Stimulated activated naive CD8-positive, alpha-beta T cell treated with anti-CD3 and anti-CD28 coated beads, Interleukin-15, Interleukin-2, amounts not matched to agents 100 ng/mL and 50 ng/mL, for 24 hours (primary cell): ENCODE measurements around the gene WDFY3.
"Not testable (repeated sequence)": the region's sequence is repeated elsewhere in the genome, so short reads cannot be mapped to it uniquely, and the experiment has no call there.

Experiments
- H3K27ac Mint-ChIP-seq: one replicate; pipeline ENCODE4 v1.8.0; 2021; ENCODE audit warnings: mild to moderate bottlenecking, mixed read lengths
- H3K27me3 Mint-ChIP-seq: one replicate; pipeline ENCODE4 v1.8.0; 2021; ENCODE audit warnings: mixed read lengths
- H3K36me3 Mint-ChIP-seq: one replicate; pipeline ENCODE4 v1.8.0; 2021; ENCODE audit warnings: low read depth, mixed read lengths
- H3K4me1 Mint-ChIP-seq: one replicate; pipeline ENCODE4 v1.8.0; 2021; ENCODE audit warnings: low read depth, mixed read lengths
- H3K4me3 Mint-ChIP-seq: one replicate; pipeline ENCODE4 v1.8.0; 2021; ENCODE audit warnings: mild to moderate bottlenecking, mixed read lengths
- H3K9me3 Mint-ChIP-seq: one replicate; pipeline ENCODE4 v1.8.0; 2021; ENCODE audit warnings: mixed read lengths

Gene WDFY3

GRCh38 chr4:84826681-84827080, 139.8 kb downstream of the WDFY3 start:
- no peaks in the 10 kb centered on the region for H3K27me3 Mint-ChIP-seq
- H3K9me3 Mint-ChIP-seq = no peaks in the 10 kb centered on the region
- H3K4me3 Mint-ChIP-seq = no peak overlapping the region
- H3K36me3 Mint-ChIP-seq = no peaks in the 10 kb centered on the region
- H3K4me1 Mint-ChIP-seq = no peaks in the 10 kb centered on the region
- no peak overlapping the region for H3K27ac Mint-ChIP-seq

GRCh38 chr4:84825701-84826341, 140.7 kb downstream of the WDFY3 start:
- Mint-ChIP-seq H3K4me3 (no peak overlapping the region), H3K27ac (no peak overlapping the region), H3K4me1 (no peaks in the 10 kb centered on the region), H3K27me3 (no peaks in the 10 kb centered on the region), H3K36me3 (no peaks in the 10 kb centered on the region), H3K9me3 (no peaks in the 10 kb centered on the region)

GRCh38 chr4:84821064-84821463, 145.4 kb downstream of the WDFY3 start:
- no peaks in the 10 kb centered on the region for H3K9me3 Mint-ChIP-seq
- no peaks in the 10 kb centered on the region for H3K4me1 Mint-ChIP-seq
- H3K27ac Mint-ChIP-seq = no peak overlapping the region
- no peaks in the 10 kb centered on the region for H3K27me3 Mint-ChIP-seq
- H3K36me3 Mint-ChIP-seq = no peaks in the 10 kb centered on the region
- H3K4me3 Mint-ChIP-seq = no peak overlapping the region

GRCh38 chr4:84814094-84814750, 152.3 kb downstream of the WDFY3 start:
- Mint-ChIP-seq H3K4me3 (no peak overlapping the region), H3K27ac (no peak overlapping the region), H3K9me3 (no peaks in the 10 kb centered on the region), H3K36me3 (no peaks in the 10 kb centered on the region), H3K4me1 (no peaks in the 10 kb centered on the region), H3K27me3 (no peaks in the 10 kb centered on the region)

GRCh38 chr4:84809946-84810345, 156.5 kb downstream of the WDFY3 start:
- no peaks in the 10 kb centered on the region for H3K9me3 Mint-ChIP-seq
- no peaks in the 10 kb centered on the region for H3K27me3 Mint-ChIP-seq
- no peak overlapping the region for H3K4me3 Mint-ChIP-seq
- H3K36me3 Mint-ChIP-seq = no peaks in the 10 kb centered on the region
- no peak overlapping the region for H3K27ac Mint-ChIP-seq
- H3K4me1 Mint-ChIP-seq = no peaks in the 10 kb centered on the region

- no peaks in the 10 kb centered on the region for H3K27me3 Mint-ChIP-seq
- no peaks in the 10 kb centered on the region for H3K4me1 Mint-ChIP-seq
- no peak overlapping the region for H3K4me3 Mint-ChIP-seq
- H3K9me3 Mint-ChIP-seq = no peaks in the 10 kb centered on the region
- H3K36me3 Mint-ChIP-seq = no peaks in the 10 kb centered on the region
- H3K27ac Mint-ChIP-seq = no peak overlapping the region
Observed at GRCh38 chr4:84808332-84808731, 158.2 kb downstream of the WDFY3 start.

- not testable (repeated sequence) for H3K27ac Mint-ChIP-seq, H3K36me3 Mint-ChIP-seq, H3K9me3 Mint-ChIP-seq, H3K27me3 Mint-ChIP-seq, H3K4me1 Mint-ChIP-seq, H3K4me3 Mint-ChIP-seq
Observed at GRCh38 chr4:84806541-84806940, 159.9 kb downstream of the WDFY3 start.

GRCh38 chr4:84804136-84804535, 162.4 kb downstream of the WDFY3 start:
- H3K4me1 Mint-ChIP-seq = no peaks in the 10 kb centered on the region
- no peak overlapping the region for H3K27ac Mint-ChIP-seq
- no peaks in the 10 kb centered on the region for H3K9me3 Mint-ChIP-seq
- no peak overlapping the region for H3K4me3 Mint-ChIP-seq
- H3K27me3 Mint-ChIP-seq = no peaks in the 10 kb centered on the region
- H3K36me3 Mint-ChIP-seq = no peaks in the 10 kb centered on the region

GRCh38 chr4:84803720-84804119, 162.8 kb downstream of the WDFY3 start:
- H3K27ac Mint-ChIP-seq = no peak overlapping the region
- H3K36me3 Mint-ChIP-seq = no peaks in the 10 kb centered on the region

GRCh38 chr4:84803116-84803515, 163.4 kb downstream of the WDFY3 start:
- Mint-ChIP-seq H3K27me3 (no peaks in the 10 kb centered on the region), H3K27ac (no peak overlapping the region), H3K36me3 (no peaks in the 10 kb centered on the region), H3K9me3 (no peaks in the 10 kb centered on the region), H3K4me1 (no peaks in the 10 kb centered on the region), H3K4me3 (no peak overlapping the region)

More at GRCh38 chr4:84803720-84804119, 162.8 kb downstream of the WDFY3 start:
- Mint-ChIP-seq H3K4me1 (no peaks in the 10 kb centered on the region), H3K9me3 (no peaks in the 10 kb centered on the region), H3K4me3 (no peak overlapping the region), H3K27me3 (no peaks in the 10 kb centered on the region)

GRCh38 chr4:84800256-84800655, 166.2 kb downstream of the WDFY3 start:
- Mint-ChIP-seq H3K27me3 (no peaks in the 10 kb centered on the region), H3K4me3 (no peak overlapping the region), H3K9me3 (peaks cover 3% of the 10 kb centered on the region), H3K27ac (no peak overlapping the region), H3K36me3 (no peaks in the 10 kb centered on the region), H3K4me1 (no peaks in the 10 kb centered on the region)

GRCh38 chr4:84799318-84799717, 167.2 kb downstream of the WDFY3 start:
- no peaks in the 10 kb centered on the region for H3K27me3 Mint-ChIP-seq
- no peak overlapping the region for H3K4me3 Mint-ChIP-seq
- no peak overlapping the region for H3K27ac Mint-ChIP-seq
- no peaks in the 10 kb centered on the region for H3K4me1 Mint-ChIP-seq
- peaks cover 3% of the 10 kb centered on the region for H3K9me3 Mint-ChIP-seq
- no peaks in the 10 kb centered on the region for H3K36me3 Mint-ChIP-seq

GRCh38 chr4:84796394-84796793, 170.1 kb downstream of the WDFY3 start:
- Mint-ChIP-seq H3K9me3 (peaks cover 3% of the 10 kb centered on the region), H3K36me3 (no peaks in the 10 kb centered on the region), H3K27me3 (no peaks in the 10 kb centered on the region), H3K4me1 (no peaks in the 10 kb centered on the region), H3K27ac (no peak overlapping the region), H3K4me3 (no peak overlapping the region)

GRCh38 chr4:84792366-84793301, 173.9 kb downstream of the WDFY3 start:
- H3K27ac Mint-ChIP-seq = no peak overlapping the region
- no peaks in the 10 kb centered on the region for H3K27me3 Mint-ChIP-seq
- no peaks in the 10 kb centered on the region for H3K4me1 Mint-ChIP-seq
- H3K4me3 Mint-ChIP-seq = no peak overlapping the region
- H3K36me3 Mint-ChIP-seq = no peaks in the 10 kb centered on the region
- peaks cover 3% of the 10 kb centered on the region for H3K9me3 Mint-ChIP-seq
